GM19193 (cell line): ENCODE measurements around the gene RGS7.

ENCODE experiments used
- POLR2A ChIP-seq: IDR thresholded peaks from 4 replicates; pipeline ENCODE4 v1.6.1; 2011; ENCODE audit not compliant: insufficient read depth, insufficient read length; ENCODE audit errors: extremely low read depth

RGS7 gene

GRCh38 chr1:240860023-240860422 lies 497.0 kb downstream of the RGS7 start:
- no peak for TF ChIP-seq POLR2A

DNA sequence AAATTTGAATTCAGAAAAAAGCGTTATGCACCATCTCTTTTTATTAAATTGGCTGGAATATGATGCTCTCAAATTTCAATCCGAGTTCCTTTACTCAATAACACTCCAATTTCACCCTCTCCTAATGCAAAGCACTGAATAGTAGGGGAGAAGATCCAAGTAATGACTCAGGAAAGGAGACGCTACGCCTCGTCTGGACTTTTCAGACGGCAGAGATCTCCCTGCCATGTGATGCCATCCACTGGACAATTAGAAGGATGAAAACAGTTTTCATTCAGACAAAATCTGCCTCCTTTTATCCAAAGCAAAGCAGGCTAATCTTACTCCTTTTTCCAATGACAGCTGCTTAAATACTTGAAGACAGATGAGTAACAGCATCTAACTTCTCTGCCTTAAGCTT lies 502.6 kb downstream of the RGS7 start:
- TF ChIP-seq POLR2A, result no peak

DNA sequence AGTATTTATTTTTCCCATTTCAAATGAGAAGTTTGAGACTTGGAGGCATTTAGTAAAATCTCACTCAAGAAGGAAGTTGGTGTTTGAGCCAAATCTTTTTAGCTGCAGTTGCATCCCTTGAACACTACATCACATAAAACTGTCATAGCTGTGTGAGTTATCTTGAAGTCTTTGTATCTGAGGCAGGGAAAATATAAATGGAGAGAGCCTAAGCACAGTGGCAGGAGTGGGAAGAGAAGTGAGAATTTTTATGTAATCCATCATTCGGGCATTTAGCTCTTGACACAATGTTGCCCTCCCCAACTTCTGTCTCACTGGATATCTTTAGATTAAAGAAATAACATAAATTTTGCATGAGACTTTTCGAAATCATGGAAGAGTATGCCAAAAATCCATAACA lies 509.7 kb downstream of the RGS7 start:
- TF ChIP-seq POLR2A, result no peak

DNA sequence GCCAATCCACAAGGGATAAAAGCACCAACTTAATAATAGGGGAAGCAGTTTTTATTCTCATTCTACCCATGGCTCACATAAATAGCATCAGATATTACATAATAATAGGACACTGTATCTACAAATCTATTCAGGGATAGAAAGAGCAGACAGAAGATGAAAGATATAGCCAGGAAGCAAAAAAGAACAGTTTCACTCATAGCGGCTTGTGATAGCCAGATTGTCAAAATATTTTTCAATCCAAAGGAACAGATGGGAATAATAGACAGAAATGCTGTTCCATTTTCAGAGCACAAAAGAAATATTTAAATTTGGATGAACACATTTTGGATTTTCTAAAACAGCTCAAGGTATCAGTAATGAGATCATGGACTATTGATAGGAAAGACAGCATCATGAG lies 512.5 kb downstream of the RGS7 start:
- no peak for TF ChIP-seq POLR2A

DNA sequence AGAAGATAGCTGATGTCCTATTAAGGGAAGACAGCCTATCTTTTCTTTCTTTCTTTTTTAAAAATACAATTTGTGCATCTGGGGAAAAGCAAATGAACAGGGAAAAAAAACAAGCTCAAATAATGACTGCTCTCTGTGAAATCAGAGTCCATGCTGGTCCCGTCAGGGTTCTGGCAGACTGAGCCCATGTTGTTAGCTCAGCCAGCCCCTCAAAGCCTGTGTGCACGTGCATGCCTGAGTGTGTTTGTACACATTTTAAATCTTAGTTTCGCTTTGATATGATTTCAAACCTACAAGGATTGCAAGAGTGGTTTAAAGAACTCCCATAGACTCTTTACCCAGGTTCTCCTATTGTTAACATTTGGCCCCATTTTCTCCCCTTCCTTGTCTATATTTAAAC lies 513.2 kb downstream of the RGS7 start:
- TF ChIP-seq POLR2A, result no peak

GRCh38 chr1:240836271-240836670 lies 520.7 kb downstream of the RGS7 start:
- no peak for TF ChIP-seq POLR2A

- no peak for TF ChIP-seq POLR2A
Measured at GRCh38 chr1:240835291-240835690, 521.7 kb downstream of the RGS7 start.

GRCh38 chr1:240833075-240833474 lies 523.9 kb downstream of the RGS7 start:
- TF ChIP-seq POLR2A, result no peak

GRCh38 chr1:240831922-240832321 lies 525.1 kb downstream of the RGS7 start:
- TF ChIP-seq POLR2A, result no peak

DNA sequence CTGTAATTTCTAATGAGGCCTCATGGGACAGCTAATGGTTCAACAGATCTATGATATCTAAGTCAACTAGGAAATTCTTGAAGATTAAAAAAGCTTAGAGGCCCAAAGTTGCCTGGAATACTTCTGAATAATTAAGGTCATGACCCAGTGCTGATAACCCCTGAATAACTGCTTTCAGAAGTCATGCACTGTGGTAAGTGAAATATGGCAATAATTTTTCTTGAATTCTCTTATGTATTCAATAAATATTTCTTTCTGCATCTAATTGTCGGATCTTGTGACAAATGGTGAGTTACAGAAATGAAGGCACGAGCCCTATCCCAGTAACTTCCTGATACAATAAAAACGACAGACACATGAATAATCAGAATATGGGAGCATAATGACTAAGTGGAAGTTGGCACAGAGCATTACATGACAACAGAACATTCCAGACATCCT lies 525.8 kb downstream of the RGS7 start:
- no peak for TF ChIP-seq POLR2A

DNA sequence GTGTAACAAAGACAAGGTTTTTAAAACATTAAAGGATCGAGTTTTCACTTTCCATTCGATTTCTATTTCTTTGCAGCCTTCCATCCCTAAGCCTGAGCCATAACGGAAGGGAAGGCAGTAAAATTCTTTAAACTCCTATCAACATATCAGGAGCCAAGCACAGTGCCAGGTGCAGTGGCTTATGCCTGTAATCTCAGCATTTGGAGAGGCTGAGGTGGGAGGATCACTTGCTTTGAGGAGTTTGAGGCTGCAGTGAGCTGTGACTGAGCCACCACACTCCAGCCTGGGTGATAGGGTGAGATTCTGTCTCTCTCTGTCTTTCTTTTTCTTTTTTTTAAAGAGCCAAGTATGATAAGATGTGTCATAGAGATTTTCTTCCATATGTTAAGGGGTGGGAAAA lies 527.5 kb downstream of the RGS7 start:
- TF ChIP-seq POLR2A, result no peak

GRCh38 chr1:240827786-240828185 lies 529.2 kb downstream of the RGS7 start:
- no peak for TF ChIP-seq POLR2A

DNA sequence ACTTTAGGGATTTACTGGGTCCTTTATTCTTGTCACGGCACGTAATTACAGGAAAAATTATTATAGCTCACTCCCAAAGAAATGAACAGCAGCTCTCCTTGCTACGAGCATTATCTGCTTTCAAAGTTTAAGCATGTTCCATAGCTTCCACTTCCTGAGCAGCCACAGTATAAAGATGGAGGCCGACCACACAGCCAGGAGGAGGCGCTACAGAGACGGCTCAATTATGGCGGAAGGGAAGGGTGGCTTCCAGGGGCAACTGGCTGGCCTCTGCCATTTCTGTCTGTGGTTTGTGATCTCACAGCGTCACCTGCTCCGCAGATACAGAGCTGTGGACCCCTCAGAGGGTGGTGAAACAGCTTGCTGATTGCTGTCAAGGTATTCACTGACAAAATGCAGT lies 532.8 kb downstream of the RGS7 start:
- TF ChIP-seq POLR2A, result no peak

DNA sequence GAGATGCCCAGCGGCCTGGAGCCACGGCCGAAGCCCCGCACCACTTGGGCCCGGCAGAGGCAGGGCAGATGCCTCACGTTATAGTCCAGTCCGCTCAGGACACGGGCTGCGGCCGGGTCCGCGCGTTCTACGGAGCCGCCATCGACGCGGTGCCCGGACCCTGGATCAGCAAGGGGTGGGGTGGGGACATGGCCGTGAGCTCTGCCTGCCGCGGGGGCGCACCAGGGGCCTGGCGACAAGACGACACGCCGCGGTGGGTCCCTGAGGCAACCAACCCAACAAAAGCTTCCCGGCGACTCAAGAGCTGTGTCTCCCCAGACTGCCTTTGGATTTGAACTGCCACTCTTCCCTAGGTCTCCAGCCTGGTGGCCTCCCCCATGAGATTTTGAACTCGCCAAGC lies 533.6 kb downstream of the RGS7 start:
- TF ChIP-seq POLR2A, result no peak

GRCh38 chr1:240821925-240822324 lies 535.1 kb downstream of the RGS7 start:
- no peak for TF ChIP-seq POLR2A

DNA sequence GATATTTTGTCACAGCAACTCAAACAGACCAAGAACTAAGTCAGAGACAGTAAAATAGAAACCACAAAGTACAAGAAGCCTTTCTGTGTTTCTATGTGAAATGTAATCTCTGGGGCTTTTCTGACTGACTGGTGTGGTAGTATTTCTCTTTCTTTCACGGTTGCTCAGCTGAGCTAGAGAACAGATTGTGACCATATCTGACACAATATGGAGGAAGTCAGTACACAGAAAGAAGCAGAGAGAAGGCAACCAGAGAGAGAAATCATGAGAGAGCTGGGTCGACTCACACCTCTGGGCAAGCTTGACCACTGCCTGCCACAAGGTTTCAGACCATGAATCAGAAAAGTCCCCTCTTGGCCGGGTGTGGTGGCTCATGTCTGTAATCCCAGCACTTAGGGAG lies 536.2 kb downstream of the RGS7 start:
- TF ChIP-seq POLR2A, result no peak

GRCh38 chr1:240816472-240816871 lies 540.5 kb downstream of the RGS7 start:
- no peak for TF ChIP-seq POLR2A
